DND-41 (cell line): Measurements from ENCODE around the gene ZNF536.

ENCODE experiments used
- ATAC-seq: fragments of 200-7000 bp; cut with Tn5 transposase; 3 replicates; pipeline ENCODE4 v1.9.1; 2021; ENCODE audit warnings: low read depth; ENCODE audit not compliant: insufficient read depth
- DNase-seq: peaks from one replicate; pipeline ENCODE4 v3.0.0-alpha.2; 2020
- H2AFZ ChIP-seq: 2 replicates; pipeline ENCODE4 v1.6.0; 2012; ENCODE audit warnings: low read depth, low read length
- H3K27ac ChIP-seq: 2 replicates; pipeline ENCODE4 v1.5.1; 2012; ENCODE audit warnings: low read length, inconsistent platforms
- H3K27me3 ChIP-seq: fragments of 200-600 bp; sonication (generic); 2 replicates; pipeline ENCODE4 v1.6.0; 2012; ENCODE audit warnings: low read length, mild to moderate bottlenecking, inconsistent platforms; ENCODE audit not compliant: insufficient read depth, poor library complexity
- H3K36me3 ChIP-seq: 2 replicates; pipeline ENCODE4 v1.5.1; 2012; ENCODE audit warnings: low read length, inconsistent platforms; ENCODE audit not compliant: insufficient read depth
- H3K4me1 ChIP-seq: 2 replicates; pipeline ENCODE4 v1.5.1; 2012; ENCODE audit warnings: mild to moderate bottlenecking, low read length; ENCODE audit not compliant: insufficient read depth
- H3K4me2 ChIP-seq: 2 replicates; pipeline ENCODE4 v1.6.0; 2012; ENCODE audit warnings: mild to moderate bottlenecking, moderate library complexity, low read length, inconsistent platforms; ENCODE audit not compliant: insufficient read depth
- H3K4me3 ChIP-seq, 2 experiments: fragments of 200-600 bp in 1 of 2; shearing (Covaris generic) in 1 of 2; 2 replicates each; pipeline ENCODE4 v1.5.1; 2012 to 2016; ENCODE audit warnings: inconsistent platforms in 2 of 2, low read length in 2 of 2, mild to moderate bottlenecking in 2 of 2, low read depth in 1 of 2, moderate library complexity in 1 of 2
- H3K79me2 ChIP-seq: 2 replicates; pipeline ENCODE4 v1.6.0; 2012; ENCODE audit warnings: low read length, inconsistent platforms; ENCODE audit not compliant: insufficient read depth
- H3K9ac ChIP-seq: 2 replicates; pipeline ENCODE4 v1.6.0; 2012; ENCODE audit warnings: low read depth, mild to moderate bottlenecking, inconsistent platforms, low read length, moderate library complexity
- H3K9me3 ChIP-seq: 2 replicates; pipeline ENCODE4 v1.5.1; 2012; ENCODE audit warnings: low read length, moderate library complexity, mild to moderate bottlenecking, inconsistent platforms; ENCODE audit not compliant: insufficient read depth, severe bottlenecking
- H4K20me1 ChIP-seq: 2 replicates; pipeline ENCODE4 v1.6.0; 2012; ENCODE audit warnings: low read length; ENCODE audit not compliant: insufficient read depth
- EZH2 ChIP-seq: IDR thresholded peaks from 3 replicates; pipeline ENCODE4 v1.6.1; 2012; ENCODE audit warnings: borderline replicate concordance, low read depth, mild to moderate bottlenecking, moderate library complexity, low read length, inconsistent platforms; ENCODE audit not compliant: severe bottlenecking
- TF ChIP-seq, protein P1 (sequence below): IDR thresholded peaks from 2 replicates; pipeline ENCODE4 v1.5.1; 2012; ENCODE audit warnings: borderline replicate concordance, low read length, moderate library complexity, mild to moderate bottlenecking; ENCODE audit not compliant: poor library complexity, severe bottlenecking; ENCODE audit errors: extremely low read depth

Gene ZNF536

GRCh38 chr19:30367006-30367405 is 5.2 kb upstream of the ZNF536 start:
- ATAC-seq: no peak
- no peak overlapping the region for H3K9ac ChIP-seq
- TF ChIP-seq EZH2: no peak
- TF ChIP-seq, protein P1, sequence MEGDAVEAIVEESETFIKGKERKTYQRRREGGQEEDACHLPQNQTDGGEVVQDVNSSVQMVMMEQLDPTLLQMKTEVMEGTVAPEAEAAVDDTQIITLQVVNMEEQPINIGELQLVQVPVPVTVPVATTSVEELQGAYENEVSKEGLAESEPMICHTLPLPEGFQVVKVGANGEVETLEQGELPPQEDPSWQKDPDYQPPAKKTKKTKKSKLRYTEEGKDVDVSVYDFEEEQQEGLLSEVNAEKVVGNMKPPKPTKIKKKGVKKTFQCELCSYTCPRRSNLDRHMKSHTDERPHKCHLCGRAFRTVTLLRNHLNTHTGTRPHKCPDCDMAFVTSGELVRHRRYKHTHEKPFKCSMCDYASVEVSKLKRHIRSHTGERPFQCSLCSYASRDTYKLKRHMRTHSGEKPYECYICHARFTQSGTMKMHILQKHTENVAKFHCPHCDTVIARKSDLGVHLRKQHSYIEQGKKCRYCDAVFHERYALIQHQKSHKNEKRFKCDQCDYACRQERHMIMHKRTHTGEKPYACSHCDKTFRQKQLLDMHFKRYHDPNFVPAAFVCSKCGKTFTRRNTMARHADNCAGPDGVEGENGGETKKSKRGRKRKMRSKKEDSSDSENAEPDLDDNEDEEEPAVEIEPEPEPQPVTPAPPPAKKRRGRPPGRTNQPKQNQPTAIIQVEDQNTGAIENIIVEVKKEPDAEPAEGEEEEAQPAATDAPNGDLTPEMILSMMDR: no peak
- no peak for DNase-seq
- H3K79me2 ChIP-seq: no peaks in the 10 kb centered on the region
- no peaks in the 10 kb centered on the region for H3K9me3 ChIP-seq
- H2AFZ ChIP-seq: no peak overlapping the region
- no peaks in the 10 kb centered on the region for H3K36me3 ChIP-seq
- H3K27ac ChIP-seq: no peak overlapping the region
- no peaks in the 10 kb centered on the region; the same call in 1 of the 2 replicates for H4K20me1 ChIP-seq
- H3K4me2 ChIP-seq: no peak overlapping the region
- H3K4me3 ChIP-seq: no peak overlapping the region
- H3K4me1 ChIP-seq: no peaks in the 10 kb centered on the region
- peaks cover 3% of the 10 kb centered on the region for H3K27me3 ChIP-seq

DNA sequence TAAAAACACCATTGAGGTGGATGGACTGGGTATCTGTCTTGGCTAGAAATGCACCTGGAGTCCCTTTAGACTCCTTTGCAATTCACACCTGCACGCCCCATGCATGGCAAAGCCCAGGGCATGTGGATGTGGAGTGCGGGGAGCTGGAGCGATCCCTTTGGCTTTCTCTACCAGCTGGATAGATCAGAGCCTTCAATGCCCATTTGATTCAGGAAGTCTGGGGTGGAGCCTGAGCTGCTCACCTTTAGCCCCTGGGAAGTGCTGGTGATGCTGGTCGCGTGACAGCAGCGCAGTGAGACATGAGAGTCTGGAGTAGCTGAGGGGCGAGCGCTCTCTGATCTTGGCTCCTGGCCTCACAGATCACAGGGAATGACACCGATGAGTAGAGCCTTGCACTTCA is 4.8 kb upstream of the ZNF536 start:
- H3K4me3 ChIP-seq: no peak overlapping the region
- no peaks in the 10 kb centered on the region for H3K4me1 ChIP-seq
- H3K9ac ChIP-seq: no peak overlapping the region
- no peaks in the 10 kb centered on the region; the same call in 1 of the 2 replicates for H4K20me1 ChIP-seq
- no peaks in the 10 kb centered on the region for H3K79me2 ChIP-seq
- H3K9me3 ChIP-seq: no peaks in the 10 kb centered on the region
- no peak overlapping the region for H3K27ac ChIP-seq
- no peaks in the 10 kb centered on the region for H3K36me3 ChIP-seq
- no peak overlapping the region for H2AFZ ChIP-seq
- no peak overlapping the region for H3K4me2 ChIP-seq
- DNase-seq: no peak
- ATAC-seq: no peak
- TF ChIP-seq, protein P1: no peak
- no peak for TF ChIP-seq EZH2
- H3K27me3 ChIP-seq: peaks cover 3% of the 10 kb centered on the region

GRCh38 chr19:30369833-30370232 is 2.4 kb upstream of the ZNF536 start:
- Histone ChIP-seq H2AFZ (no peak overlapping the region), H3K9me3 (no peaks in the 10 kb centered on the region), H3K4me2 (no peak overlapping the region), H3K36me3 (no peaks in the 10 kb centered on the region), H3K9ac (no peak overlapping the region), H3K4me3 (no peak overlapping the region), H3K27me3 (peaks cover 3% of the 10 kb centered on the region), H4K20me1 (no peaks in the 10 kb centered on the region; the same call in 1 of the 2 replicates), H3K27ac (no peak overlapping the region), H3K79me2 (no peaks in the 10 kb centered on the region), H3K4me1 (no peaks in the 10 kb centered on the region)
- ATAC-seq: no peak
- no peak for DNase-seq
- TF ChIP-seq EZH2: no peak
- TF ChIP-seq, protein P1: no peak

- no peak overlapping the region for H2AFZ ChIP-seq
- H3K4me3 ChIP-seq: no peak overlapping the region
- no peaks in the 10 kb centered on the region for H3K36me3 ChIP-seq
- no peak overlapping the region for H3K4me2 ChIP-seq
- no peak for ATAC-seq
- DNase-seq: no peak
- peaks cover 3% of the 10 kb centered on the region for H3K27me3 ChIP-seq
- no peak overlapping the region for H3K9ac ChIP-seq
- H3K9me3 ChIP-seq: no peaks in the 10 kb centered on the region
- no peaks in the 10 kb centered on the region for H3K4me1 ChIP-seq
- H3K79me2 ChIP-seq: no peaks in the 10 kb centered on the region
- TF ChIP-seq, protein P1: no peak
- no peak for TF ChIP-seq EZH2
- no peaks in the 10 kb centered on the region; the same call in 1 of the 2 replicates for H4K20me1 ChIP-seq
- no peak overlapping the region for H3K27ac ChIP-seq
Observed at GRCh38 chr19:30371161-30371836, 885 bp upstream of the ZNF536 start.
